Suprapubic skin (tissue), 4 donors: Measurements from ENCODE around the gene COQ10B. TPM values are rescaled to one million over a fixed set of nuclear protein-coding genes. Genes with fewer than 3 reads are reported as not detected.

Source experiments
- DNase-seq, 2 donors: peaks; one replicate each; pipeline ENCODE4 v3.0.0-alpha.2; 2019; ENCODE audit warnings: low spot score in 2 of 2
- H3K27ac ChIP-seq: fragments of 200-600 bp; sonication (generic); one replicate; pipeline ENCODE4 v1.5.1; 2019
- H3K27me3 ChIP-seq: fragments of 200-600 bp; sonication (generic); one replicate; pipeline ENCODE4 v1.5.1; 2019
- H3K36me3 ChIP-seq: fragments of 200-600 bp; sonication (generic); one replicate; pipeline ENCODE4 v1.5.1; 2019
- H3K4me1 ChIP-seq: fragments of 200-600 bp; sonication (generic); one replicate; pipeline ENCODE4 v1.5.1; 2019
- H3K4me3 ChIP-seq: fragments of 200-600 bp; sonication (generic); one replicate; pipeline ENCODE4 v1.5.1; 2019; ENCODE audit warnings: mild to moderate bottlenecking
- H3K9me3 ChIP-seq: fragments of 200-600 bp; sonication (generic); one replicate; pipeline ENCODE4 v1.5.1; 2019
- CTCF ChIP-seq, 2 donors: fragments of 200-600 bp in 1 of 2; fragments of 450-650 bp in 1 of 2; sonication (generic) in 1 of 2; IDR thresholded peaks; one replicate each; pipeline ENCODE4 v1.5.1; 2016 to 2019; ENCODE audit warnings: antibody characterized with exemption in 2 of 2, mild to moderate bottlenecking in 1 of 2, moderate library complexity in 1 of 2
- EP300 ChIP-seq: sonication (generic); formaldehyde crosslinking; IDR thresholded peaks from one replicate; pipeline ENCODE4 v1.6.1; 2017; ENCODE audit warnings: antibody characterized with exemption
- POLR2A ChIP-seq, 2 donors: fragments of 450-650 bp; IDR thresholded peaks; one replicate each; pipeline ENCODE4 v1.6.1; 2017; ENCODE audit warnings: antibody characterized with exemption in 2 of 2, mild to moderate bottlenecking in 2 of 2, moderate library complexity in 2 of 2
- POLR2AphosphoS5 ChIP-seq, 3 donors: sonication (generic); formaldehyde crosslinking; IDR thresholded peaks; one replicate each; pipeline ENCODE4 v1.6.1; 2017; ENCODE audit warnings: antibody characterized with exemption in 3 of 3
- WGBS: methylation state at CpG from one replicate; pipeline ENCODE4 v1.1.5; 2018; 5-methylcytosine and 5-hydroxymethylcytosine counted together
- total RNA-seq, 4 donors: library from RNA; depleted of rRNA; stranded (reverse); fragments of >200 nt; gene quantifications; one replicate each; pipeline ENCODE4 v1.1.0, GENCODE V29; 2016

The COQ10B gene
- total RNA-seq = 10 to 100 TPM; 19.7 to 30.5 (median 25.2) TPM

DNA sequence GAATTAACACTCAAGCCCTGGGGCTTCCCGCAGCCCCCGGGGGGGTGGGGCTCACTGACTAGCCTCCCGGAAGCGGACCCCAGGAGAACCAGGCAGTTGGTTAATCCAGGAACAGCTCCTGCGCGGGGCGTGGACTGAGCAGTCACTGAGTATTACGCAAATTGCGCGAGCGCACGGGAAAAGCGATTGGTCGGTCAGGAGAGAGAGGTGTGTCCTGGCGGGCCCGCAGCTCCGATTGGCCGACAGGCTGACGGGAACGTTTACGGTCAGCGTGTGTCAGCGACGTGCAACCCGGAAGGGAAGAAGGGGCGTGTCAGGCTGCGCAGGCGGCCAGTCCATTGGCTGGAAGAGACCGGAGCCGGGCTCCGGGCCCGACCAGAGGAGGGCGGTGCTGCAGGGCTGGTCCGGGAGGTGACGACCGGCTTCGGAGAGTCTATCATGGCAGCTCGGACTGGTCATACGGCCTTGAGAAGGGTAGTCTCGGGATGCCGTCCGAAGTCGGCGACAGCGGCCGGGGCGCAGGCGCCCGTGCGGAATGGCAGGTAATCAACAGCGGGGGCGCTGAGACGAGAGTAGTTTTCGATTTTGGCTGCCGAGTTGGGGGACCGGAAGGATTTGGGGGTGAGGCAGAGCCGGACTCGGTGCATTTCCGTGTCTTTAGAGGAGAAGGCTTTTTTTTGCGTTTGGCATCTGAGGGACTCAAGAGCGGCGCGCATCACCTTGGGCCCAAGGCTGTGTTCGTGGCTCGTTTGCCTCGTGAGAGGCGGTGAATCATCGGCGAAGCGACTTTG is at the start of gene COQ10B:
COQ10B (plus strand) TSS at position 430 of the 791 bp plus-strand sequence; CDS start at position 439, 9 bp downstream.
- peaks cover 34% of the 10 kb centered on the region for H3K4me1 ChIP-seq
- H3K27me3 ChIP-seq = no peaks in the 10 kb centered on the region
- 0% methylated on average over 35 of the region's 70 CpGs for WGBS
- DNase-seq = peak; percentile 100
- peak; percentile 61 to 83 (median 70) for TF ChIP-seq POLR2AphosphoS5 (IDR thresholded peaks at IDR 0.05)
- peak in 1 of 2 donors; percentile 42 for TF ChIP-seq CTCF (IDR thresholded peaks at IDR 0.05)
- peak; percentile 41 to 87 for TF ChIP-seq POLR2A (IDR thresholded peaks at IDR 0.05)
- no peak for TF ChIP-seq EP300
- H3K9me3 ChIP-seq = no peaks in the 10 kb centered on the region
- H3K4me3 ChIP-seq = peak within 1 kb of the TSS; percentile 73
- no peaks in the 10 kb centered on the region for H3K36me3 ChIP-seq
- H3K27ac ChIP-seq = peak within 1 kb of the TSS; percentile 99

GRCh38 chr2:197405582-197405981 is 47.8 kb upstream of the COQ10B start:
- Histone ChIP-seq H3K36me3 (peaks cover 96% of the 10 kb centered on the region), H3K4me1 (no peaks in the 10 kb centered on the region), H3K27ac (no peak overlapping the region), H3K4me3 (no peak overlapping the region), H3K27me3 (no peaks in the 10 kb centered on the region), H3K9me3 (no peaks in the 10 kb centered on the region)
- 85% methylated on average over 2 of the region's 2 CpGs for WGBS
- DNase-seq = no peak
- no peak for TF ChIP-seq CTCF (IDR thresholded peaks at IDR 0.05)
- TF ChIP-seq POLR2AphosphoS5 (IDR thresholded peaks at IDR 0.05) = no peak
- TF ChIP-seq POLR2A (IDR thresholded peaks at IDR 0.05) = no peak
- TF ChIP-seq EP300 = no peak

GRCh38 chr2:197414039-197414438 is 39.3 kb upstream of the COQ10B start:
- peaks cover 96% of the 10 kb centered on the region for H3K36me3 ChIP-seq
- 88% methylated on average over 5 of the region's 5 CpGs for WGBS

DNA sequence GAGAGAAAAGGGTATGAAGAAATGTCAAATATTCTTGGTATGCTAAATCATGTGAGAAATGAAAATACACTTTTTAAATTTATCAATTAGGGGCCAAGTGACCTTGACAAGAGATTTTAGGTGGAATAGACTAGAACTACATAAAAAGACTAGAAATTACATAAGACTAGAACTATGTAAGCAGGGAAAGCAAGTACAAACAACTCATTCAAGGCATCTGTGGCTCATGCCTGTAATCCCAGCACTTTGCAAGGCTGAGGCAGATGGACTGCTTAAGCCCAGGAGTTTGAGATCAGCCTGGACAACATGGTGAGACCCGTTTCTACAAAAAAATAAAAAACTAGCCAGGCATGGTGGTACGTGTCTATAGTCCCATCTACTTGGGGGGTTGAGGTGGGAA is 38.8 kb upstream of the COQ10B start:
- Histone ChIP-seq H3K9me3 (no peaks in the 10 kb centered on the region), H3K4me1 (no peaks in the 10 kb centered on the region), H3K27ac (no peak overlapping the region), H3K27me3 (no peaks in the 10 kb centered on the region), H3K36me3 (peaks cover 96% of the 10 kb centered on the region), H3K4me3 (no peak overlapping the region)
- no peak for DNase-seq
- 83% methylated on average over 2 of the region's 2 CpGs for WGBS
- TF ChIP-seq POLR2A (IDR thresholded peaks at IDR 0.05) (no peak), CTCF (IDR thresholded peaks at IDR 0.05) (no peak), EP300 (no peak), POLR2AphosphoS5 (IDR thresholded peaks at IDR 0.05) (no peak)

More at GRCh38 chr2:197414039-197414438, 39.3 kb upstream of the COQ10B start:
- H3K27me3 ChIP-seq = no peaks in the 10 kb centered on the region
- H3K9me3 ChIP-seq = no peaks in the 10 kb centered on the region
- TF ChIP-seq EP300 = no peak
- TF ChIP-seq POLR2A (IDR thresholded peaks at IDR 0.05) = no peak
- TF ChIP-seq CTCF (IDR thresholded peaks at IDR 0.05) = no peak
- TF ChIP-seq POLR2AphosphoS5 (IDR thresholded peaks at IDR 0.05) = no peak
- DNase-seq = no peak
- H3K4me1 ChIP-seq = no peaks in the 10 kb centered on the region
- no peak overlapping the region for H3K4me3 ChIP-seq
- no peak overlapping the region for H3K27ac ChIP-seq

DNA sequence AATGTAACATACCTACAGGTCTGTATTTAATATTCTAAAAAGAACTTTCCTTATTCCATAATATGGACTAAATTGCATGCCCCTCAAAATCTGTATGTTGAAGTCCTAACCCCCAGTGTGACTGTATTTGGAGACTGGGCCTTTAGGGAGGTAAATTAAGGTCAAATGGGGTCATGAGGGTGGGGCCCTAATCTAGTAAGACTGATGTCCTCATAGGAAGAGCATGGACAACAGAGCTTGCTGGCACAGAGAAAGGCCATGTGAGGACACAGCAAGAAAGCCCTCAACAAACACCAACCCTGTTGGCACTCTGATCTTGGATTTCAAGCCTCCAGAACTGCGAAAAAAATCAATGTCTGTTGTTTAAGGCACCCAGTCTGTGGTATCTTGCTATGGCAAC is 37.1 kb upstream of the COQ10B start:
- TF ChIP-seq EP300 = no peak
- no peak for TF ChIP-seq CTCF (IDR thresholded peaks at IDR 0.05)
- TF ChIP-seq POLR2A (IDR thresholded peaks at IDR 0.05) = no peak
- TF ChIP-seq POLR2AphosphoS5 (IDR thresholded peaks at IDR 0.05) = no peak
- Histone ChIP-seq H3K4me1 (no peaks in the 10 kb centered on the region), H3K9me3 (no peaks in the 10 kb centered on the region), H3K27ac (no peak overlapping the region), H3K4me3 (no peak overlapping the region), H3K36me3 (peaks cover 95% of the 10 kb centered on the region), H3K27me3 (no peaks in the 10 kb centered on the region)
- WGBS = 95% methylated on average over 1 of the region's 1 CpG
- no peak for DNase-seq
